Measurements from ENCODE around the gene SLC2A11.
"Not testable (repeated sequence)": the region's sequence is repeated elsewhere in the genome, so short reads cannot be mapped to it uniquely, and the experiment has no call there.

SLC2A11 gene

GRCh38 chr22:23847310-23847920 is 10.3 kb upstream of the SLC2A11 start:
- DNase-seq (ENCODE audit: low read depth): no peak

- DNase-seq (ENCODE audit: low read depth): no peak
Measured at GRCh38 chr22:23847991-23848864, 9.4 kb upstream of the SLC2A11 start.

- DNase-seq (ENCODE audit: low read depth): peak; percentile 54
Measured at GRCh38 chr22:23849009-23850006, 8.4 kb upstream of the SLC2A11 start.

GRCh38 chr22:23850136-23850611 is 7.5 kb upstream of the SLC2A11 start:
- DNase-seq (ENCODE audit: low read depth): no peak

- DNase-seq (ENCODE audit: low read depth): no peak
Measured at GRCh38 chr22:23856721-23857605, 712 bp upstream of the SLC2A11 start.

GRCh38 chr22:23858484-23858815 is 775 bp downstream of the SLC2A11 start:
- DNase-seq (ENCODE audit: low read depth): no peak

GRCh38 chr22:23859201-23859600 is 1.5 kb downstream of the SLC2A11 start:
- no peak for DNase-seq (ENCODE audit: low read depth)

GRCh38 chr22:23860187-23860586 is 2.5 kb downstream of the SLC2A11 start:
- DNase-seq (ENCODE audit: low read depth): not testable (repeated sequence)

- no peak for DNase-seq (ENCODE audit: low read depth)
Measured at GRCh38 chr22:23862103-23862502, 4.4 kb downstream of the SLC2A11 start.

- DNase-seq (ENCODE audit: low read depth): not testable (repeated sequence)
Measured at GRCh38 chr22:23864499-23865154, 7.0 kb downstream of the SLC2A11 start.

GRCh38 chr22:23868580-23868979 is 10.9 kb downstream of the SLC2A11 start:
- DNase-seq (ENCODE audit: low read depth): no peak

GRCh38 chr22:23874871-23875270 is 17.2 kb downstream of the SLC2A11 start:
- DNase-seq (ENCODE audit: low read depth): no peak

- DNase-seq (ENCODE audit: low read depth): no peak
Measured at GRCh38 chr22:23875801-23876200, 18.1 kb downstream of the SLC2A11 start.

- DNase-seq (ENCODE audit: low read depth): no peak
Measured at GRCh38 chr22:23877566-23877965, 19.9 kb downstream of the SLC2A11 start.

- DNase-seq (ENCODE audit: low read depth): no peak
Measured at GRCh38 chr22:23878219-23878618, 20.5 kb downstream of the SLC2A11 start.

GRCh38 chr22:23882370-23882769 is 24.7 kb downstream of the SLC2A11 start:
- DNase-seq (ENCODE audit: low read depth): no peak

- DNase-seq (ENCODE audit: low read depth): no peak
Measured at GRCh38 chr22:23883658-23884057, 26.0 kb downstream of the SLC2A11 start.

GRCh38 chr22:23884140-23884539 is 26.5 kb downstream of the SLC2A11 start:
- DNase-seq (ENCODE audit: low read depth): no peak

GRCh38 chr22:23888615-23889401 is 31.1 kb downstream of the SLC2A11 start:
- no peak for DNase-seq (ENCODE audit: low read depth)

GRCh38 chr22:23889620-23890019 is 31.9 kb downstream of the SLC2A11 start:
- DNase-seq (ENCODE audit: low read depth): no peak

All from T-helper 22 cell (primary cell).